ENCODE data around the gene PGM2.
"Not testable (repeated sequence)": the region's sequence is repeated elsewhere in the genome, so short reads cannot be mapped to it uniquely, and the experiment has no call there.

GRCh38 chr4:37786267-37786666, 40.2 kb upstream of the PGM2 start:
- not testable (repeated sequence) for TF ChIP-seq POLR2A (IDR thresholded peaks at IDR 0.05)
- TF ChIP-seq, protein P1, sequence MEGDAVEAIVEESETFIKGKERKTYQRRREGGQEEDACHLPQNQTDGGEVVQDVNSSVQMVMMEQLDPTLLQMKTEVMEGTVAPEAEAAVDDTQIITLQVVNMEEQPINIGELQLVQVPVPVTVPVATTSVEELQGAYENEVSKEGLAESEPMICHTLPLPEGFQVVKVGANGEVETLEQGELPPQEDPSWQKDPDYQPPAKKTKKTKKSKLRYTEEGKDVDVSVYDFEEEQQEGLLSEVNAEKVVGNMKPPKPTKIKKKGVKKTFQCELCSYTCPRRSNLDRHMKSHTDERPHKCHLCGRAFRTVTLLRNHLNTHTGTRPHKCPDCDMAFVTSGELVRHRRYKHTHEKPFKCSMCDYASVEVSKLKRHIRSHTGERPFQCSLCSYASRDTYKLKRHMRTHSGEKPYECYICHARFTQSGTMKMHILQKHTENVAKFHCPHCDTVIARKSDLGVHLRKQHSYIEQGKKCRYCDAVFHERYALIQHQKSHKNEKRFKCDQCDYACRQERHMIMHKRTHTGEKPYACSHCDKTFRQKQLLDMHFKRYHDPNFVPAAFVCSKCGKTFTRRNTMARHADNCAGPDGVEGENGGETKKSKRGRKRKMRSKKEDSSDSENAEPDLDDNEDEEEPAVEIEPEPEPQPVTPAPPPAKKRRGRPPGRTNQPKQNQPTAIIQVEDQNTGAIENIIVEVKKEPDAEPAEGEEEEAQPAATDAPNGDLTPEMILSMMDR (IDR thresholded peaks at IDR 0.05): not testable (repeated sequence)
